Measurements from ENCODE around the gene PDSS2.
"Not testable (repeated sequence)": the region's sequence is repeated elsewhere in the genome, so short reads cannot be mapped to it uniquely, and the experiment has no call there.

The PDSS2 gene

DNA sequence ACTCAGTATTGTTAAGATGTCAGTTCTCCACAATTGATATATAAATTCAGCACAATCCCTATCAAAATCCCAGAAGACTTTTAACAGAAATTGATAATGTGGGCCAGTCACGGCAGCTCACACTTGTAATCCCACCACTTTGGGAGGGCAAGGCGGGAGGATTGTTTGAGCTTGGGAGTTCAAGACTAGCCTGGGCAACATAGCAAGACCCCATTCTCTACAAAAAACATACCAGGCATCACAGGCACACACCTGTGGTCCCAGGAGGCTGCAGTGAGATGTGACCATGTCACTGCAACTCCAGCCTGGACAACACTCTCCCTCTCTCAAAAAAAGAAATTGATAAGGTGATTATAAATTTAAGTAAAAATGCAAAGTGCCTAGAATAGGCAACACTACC is 90.9 kb downstream of the PDSS2 start:
- no peaks in the 10 kb centered on the region for H4K20me1 ChIP-seq (ENCODE audit: insufficient read depth, low read length)
- no peaks in the 10 kb centered on the region for H3K79me2 ChIP-seq (ENCODE audit: low read length)
- H3K27ac ChIP-seq (ENCODE audit: low read length) = no peak overlapping the region
- no peak overlapping the region for H3K9ac ChIP-seq (ENCODE audit: low read length)
- H3K4me2 ChIP-seq (ENCODE audit: low read length) = no peak overlapping the region
- H3K4me1 ChIP-seq (ENCODE audit: low read length) = no peaks in the 10 kb centered on the region
- no peaks in the 10 kb centered on the region for H3K27me3 ChIP-seq (ENCODE audit: low read depth, low read length)
- no peak overlapping the region for H3K4me3 ChIP-seq (ENCODE audit: low read length)
- H2AFZ ChIP-seq (ENCODE audit: low read depth, low read length) = no peak overlapping the region
- TF ChIP-seq CTCF (IDR thresholded peaks at IDR 0.05; ENCODE audit: low read depth, low read length) (no peak), EZH2phosphoT487 (IDR thresholded peaks at IDR 0.05; ENCODE audit: low read depth) (no peak)
- no peaks in the 10 kb centered on the region for H3K9me3 ChIP-seq (ENCODE audit: insufficient read depth, low read length)
- H3K36me3 ChIP-seq (replicated peaks; ENCODE audit: low read depth, low read length) = no peaks in the 10 kb centered on the region

DNA sequence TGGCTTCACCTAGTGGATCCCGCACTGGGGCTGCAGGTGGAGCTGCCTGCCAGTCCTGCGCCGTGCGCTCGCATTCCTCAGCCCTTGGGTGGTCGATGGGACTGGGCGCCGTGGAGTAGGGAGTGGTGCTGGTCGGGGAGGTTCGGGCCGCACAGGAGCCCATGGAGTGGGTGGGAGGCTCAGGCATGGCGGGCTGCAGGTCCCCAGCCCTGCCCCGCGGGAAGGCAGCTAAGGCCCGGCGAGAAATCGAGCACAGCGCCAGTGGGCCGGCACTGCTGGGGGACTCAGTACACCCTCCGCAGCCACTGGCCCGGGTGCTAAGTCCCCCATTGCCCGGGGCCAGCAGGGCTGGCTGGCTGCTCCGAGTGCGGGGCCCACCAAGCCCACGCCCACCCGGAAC is 95.2 kb downstream of the PDSS2 start:
- not testable (repeated sequence) for H3K4me3 ChIP-seq (ENCODE audit: low read length); H2AFZ ChIP-seq (ENCODE audit: low read depth, low read length); H3K27ac ChIP-seq (ENCODE audit: low read length); H3K4me2 ChIP-seq (ENCODE audit: low read length); H3K27me3 ChIP-seq (ENCODE audit: low read depth, low read length); H4K20me1 ChIP-seq (ENCODE audit: insufficient read depth, low read length); H3K9ac ChIP-seq (ENCODE audit: low read length); H3K4me1 ChIP-seq (ENCODE audit: low read length); H3K9me3 ChIP-seq (ENCODE audit: insufficient read depth, low read length); H3K79me2 ChIP-seq (ENCODE audit: low read length)
- peaks cover 12% of the 10 kb centered on the region for H3K36me3 ChIP-seq (replicated peaks; ENCODE audit: low read depth, low read length)

GRCh38 chr6:107361753-107362604 is 97.4 kb downstream of the PDSS2 start:
- Histone ChIP-seq H3K4me3 (ENCODE audit: low read length) (no peak overlapping the region), H3K4me1 (ENCODE audit: low read length) (no peaks in the 10 kb centered on the region), H3K9me3 (ENCODE audit: insufficient read depth, low read length) (no peaks in the 10 kb centered on the region), H3K4me2 (ENCODE audit: low read length) (no peak overlapping the region), H3K36me3 (replicated peaks; ENCODE audit: low read depth, low read length) (peaks cover 12% of the 10 kb centered on the region), H4K20me1 (ENCODE audit: insufficient read depth, low read length) (no peaks in the 10 kb centered on the region), H2AFZ (ENCODE audit: low read depth, low read length) (no peak overlapping the region), H3K27ac (ENCODE audit: low read length) (no peak overlapping the region), H3K79me2 (ENCODE audit: low read length) (no peaks in the 10 kb centered on the region), H3K9ac (ENCODE audit: low read length) (no peak overlapping the region), H3K27me3 (ENCODE audit: low read depth, low read length) (no peaks in the 10 kb centered on the region)
- TF ChIP-seq CTCF (IDR thresholded peaks at IDR 0.05; ENCODE audit: low read depth, low read length) = no peak

- Histone ChIP-seq H3K4me1 (ENCODE audit: low read length) (no peaks in the 10 kb centered on the region), H3K9me3 (ENCODE audit: insufficient read depth, low read length) (no peaks in the 10 kb centered on the region), H3K9ac (ENCODE audit: low read length) (no peak overlapping the region), H4K20me1 (ENCODE audit: insufficient read depth, low read length) (no peaks in the 10 kb centered on the region), H3K4me2 (ENCODE audit: low read length) (no peak overlapping the region), H2AFZ (ENCODE audit: low read depth, low read length) (no peak overlapping the region), H3K79me2 (ENCODE audit: low read length) (no peaks in the 10 kb centered on the region), H3K4me3 (ENCODE audit: low read length) (no peak overlapping the region), H3K36me3 (replicated peaks; ENCODE audit: low read depth, low read length) (peaks cover 12% of the 10 kb centered on the region), H3K27ac (ENCODE audit: low read length) (no peak overlapping the region), H3K27me3 (ENCODE audit: low read depth, low read length) (no peaks in the 10 kb centered on the region)
- TF ChIP-seq EZH2phosphoT487 (IDR thresholded peaks at IDR 0.05; ENCODE audit: low read depth) = no peak
- TF ChIP-seq CTCF (IDR thresholded peaks at IDR 0.05; ENCODE audit: low read depth, low read length) = no peak
Measured at GRCh38 chr6:107360476-107360875, 98.9 kb downstream of the PDSS2 start.
